IPS DF 6.9 (cell line): ENCODE measurements around the gene RHBDD2.
"Not testable (repeated sequence)": the region's sequence is repeated elsewhere in the genome, so short reads cannot be mapped to it uniquely, and the experiment has no call there.

Experiments used
- DNase-seq: peaks from one replicate; pipeline ENCODE4 v3.0.0-alpha.2; 2013; ENCODE audit warnings: low read depth, low spot score
- H3K27ac ChIP-seq: one replicate; pipeline ENCODE4 v1.5.1; 2013; ENCODE audit warnings: low read length, control low read depth
- H3K27me3 ChIP-seq: 2 replicates; pipeline ENCODE4 v1.6.1; 2013; ENCODE audit warnings: mild to moderate bottlenecking, low read length; ENCODE audit not compliant: control insufficient read depth, insufficient read depth
- H3K36me3 ChIP-seq: 2 replicates; pipeline ENCODE4 v1.6.1; 2013; ENCODE audit warnings: low read length; ENCODE audit not compliant: control insufficient read depth, insufficient read depth
- H3K4me1 ChIP-seq: 2 replicates; pipeline ENCODE4 v1.6.1; 2013; ENCODE audit warnings: low read length; ENCODE audit not compliant: control insufficient read depth, insufficient read depth
- H3K4me3 ChIP-seq: 2 replicates; pipeline ENCODE4 v1.5.1; 2013; ENCODE audit warnings: mild to moderate bottlenecking, low read length
- H3K9me3 ChIP-seq: 2 replicates; pipeline ENCODE4 v1.6.1; 2013; ENCODE audit warnings: low read length, inconsistent platforms; ENCODE audit not compliant: control insufficient read depth, insufficient read depth
- WGBS: extraction: QIAGEN DNeasy Blood & Tissue Kit; methylation state at CpG from one replicate; pipeline ENCODE4 v1.1.7; 2013; ENCODE audit warnings: mixed read lengths, missing lambda C conversion rate; ENCODE audit not compliant: insufficient read length, insufficient coverage; 5-methylcytosine and 5-hydroxymethylcytosine counted together

RHBDD2 gene

DNA sequence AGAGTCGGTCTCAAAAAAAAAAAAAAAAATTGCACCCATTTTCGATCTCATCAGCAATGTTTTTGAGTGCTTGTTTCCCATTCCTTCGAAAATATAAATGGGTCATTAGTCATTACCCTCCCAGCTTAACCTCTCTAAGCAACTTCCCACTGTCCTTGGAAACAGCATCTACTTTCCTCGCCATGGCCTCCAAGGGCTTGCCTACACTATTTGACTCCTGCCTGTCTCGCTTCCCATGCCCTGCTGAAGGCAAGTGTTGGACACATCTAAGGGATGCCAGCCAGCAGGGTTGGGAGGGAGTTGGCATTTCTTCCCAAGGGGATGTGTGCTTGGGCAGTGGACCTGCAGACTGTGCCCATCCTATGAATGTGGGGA is 12.7 kb upstream of the RHBDD2 start:
- Histone ChIP-seq H3K36me3 (no peaks in the 10 kb centered on the region), H3K4me1 (no peaks in the 10 kb centered on the region), H3K9me3 (no peaks in the 10 kb centered on the region), H3K27ac (no peak overlapping the region), H3K4me3 (no peak overlapping the region), H3K27me3 (no peaks in the 10 kb centered on the region)
- WGBS = no CpG with 5 or more reads among the region's 5 CpGs
- no peak for DNase-seq

DNA sequence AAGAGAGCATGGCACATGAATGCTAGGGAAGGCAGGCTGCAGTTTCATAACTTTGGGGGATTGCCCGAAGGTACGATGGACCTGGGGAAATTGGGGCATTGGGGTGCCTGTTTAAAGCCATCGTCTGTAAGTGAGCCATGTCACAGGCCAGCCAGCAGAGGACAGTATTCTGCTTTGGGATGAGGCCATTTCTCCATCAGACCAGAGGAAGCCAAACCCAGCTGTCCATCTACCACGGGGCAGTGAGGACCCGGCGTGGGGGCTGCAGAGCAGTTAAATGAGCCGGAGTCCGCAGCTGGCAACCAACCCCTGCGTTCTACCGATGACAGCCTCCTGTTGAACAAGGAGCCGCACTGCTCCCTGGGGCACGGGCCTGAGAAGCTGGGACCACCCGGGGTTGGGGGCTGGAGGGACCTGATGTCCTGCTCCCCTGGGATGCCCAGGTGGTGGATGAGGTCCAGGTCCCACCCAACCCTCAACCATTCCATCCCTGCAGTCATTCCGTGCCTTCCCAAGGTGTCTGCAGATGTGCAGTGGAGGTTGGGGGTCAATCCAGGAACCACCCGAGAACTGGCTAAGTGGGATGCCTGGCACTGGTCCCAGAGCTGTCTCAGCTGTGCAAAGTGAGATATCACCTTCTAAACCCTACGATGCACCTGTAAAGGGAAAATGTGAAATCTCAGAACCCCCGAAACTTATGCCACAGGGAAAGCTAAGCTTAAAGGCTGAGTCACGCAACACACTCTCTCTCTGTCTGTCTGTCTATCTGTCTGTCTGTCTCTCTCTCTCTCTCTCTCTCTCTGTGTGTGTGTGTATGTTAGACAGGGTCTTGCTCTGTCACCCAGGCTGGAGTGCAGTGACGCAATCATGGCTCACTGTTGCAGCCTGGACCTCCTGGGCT is 12.1 kb upstream of the RHBDD2 start:
- H3K4me1 ChIP-seq = no peaks in the 10 kb centered on the region
- WGBS = no CpG with 5 or more reads among the region's 19 CpGs
- DNase-seq = no peak
- H3K27ac ChIP-seq = no peak overlapping the region
- no peaks in the 10 kb centered on the region for H3K27me3 ChIP-seq
- no peaks in the 10 kb centered on the region for H3K36me3 ChIP-seq
- H3K4me3 ChIP-seq = no peak overlapping the region
- no peaks in the 10 kb centered on the region for H3K9me3 ChIP-seq

DNA sequence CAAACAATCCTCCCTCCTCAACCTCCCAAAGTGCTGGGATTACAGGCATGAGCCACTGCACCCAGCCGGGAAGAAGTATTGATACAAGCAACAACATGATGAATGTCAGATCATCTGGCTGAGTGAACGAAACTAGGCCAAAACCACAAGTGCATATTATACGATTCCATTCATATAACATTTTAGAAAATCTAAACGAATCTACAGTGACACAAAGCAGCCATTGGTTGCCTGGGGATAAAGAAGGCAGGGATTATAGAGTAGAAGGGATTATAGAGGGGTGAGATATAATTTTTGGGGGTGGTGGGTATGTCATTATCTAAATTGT is 11.5 kb upstream of the RHBDD2 start:
- no CpG with 5 or more reads among the region's 4 CpGs for WGBS
- H3K4me1 ChIP-seq = no peaks in the 10 kb centered on the region
- H3K9me3 ChIP-seq = no peaks in the 10 kb centered on the region
- no peaks in the 10 kb centered on the region for H3K27me3 ChIP-seq
- no peak for DNase-seq
- no peak overlapping the region for H3K27ac ChIP-seq
- H3K4me3 ChIP-seq = no peak overlapping the region
- H3K36me3 ChIP-seq = no peaks in the 10 kb centered on the region

DNA sequence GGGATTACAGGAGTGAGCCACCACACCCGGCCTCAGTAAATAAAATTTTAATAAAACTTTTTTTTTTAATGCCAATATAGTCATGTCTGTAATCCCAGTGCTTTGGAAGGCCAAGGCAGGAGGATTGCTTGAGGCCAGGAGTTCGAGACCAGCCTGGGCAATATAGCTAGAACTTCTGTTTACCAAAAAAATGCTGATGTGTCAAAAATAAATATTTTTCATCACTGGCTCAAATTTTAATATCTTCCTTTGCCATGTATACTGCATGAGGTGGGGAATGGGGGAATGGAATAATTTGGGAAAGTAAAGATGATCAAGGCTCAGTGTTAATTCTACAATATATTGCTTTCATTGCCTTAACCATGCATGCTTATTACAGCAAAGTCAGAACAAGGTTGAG is 10.7 kb upstream of the RHBDD2 start:
- no CpG with 5 or more reads among the region's 2 CpGs for WGBS
- Histone ChIP-seq H3K36me3 (no peaks in the 10 kb centered on the region), H3K9me3 (no peaks in the 10 kb centered on the region), H3K4me1 (no peaks in the 10 kb centered on the region), H3K27ac (no peak overlapping the region), H3K4me3 (no peak overlapping the region), H3K27me3 (no peaks in the 10 kb centered on the region)
- no peak for DNase-seq

DNA sequence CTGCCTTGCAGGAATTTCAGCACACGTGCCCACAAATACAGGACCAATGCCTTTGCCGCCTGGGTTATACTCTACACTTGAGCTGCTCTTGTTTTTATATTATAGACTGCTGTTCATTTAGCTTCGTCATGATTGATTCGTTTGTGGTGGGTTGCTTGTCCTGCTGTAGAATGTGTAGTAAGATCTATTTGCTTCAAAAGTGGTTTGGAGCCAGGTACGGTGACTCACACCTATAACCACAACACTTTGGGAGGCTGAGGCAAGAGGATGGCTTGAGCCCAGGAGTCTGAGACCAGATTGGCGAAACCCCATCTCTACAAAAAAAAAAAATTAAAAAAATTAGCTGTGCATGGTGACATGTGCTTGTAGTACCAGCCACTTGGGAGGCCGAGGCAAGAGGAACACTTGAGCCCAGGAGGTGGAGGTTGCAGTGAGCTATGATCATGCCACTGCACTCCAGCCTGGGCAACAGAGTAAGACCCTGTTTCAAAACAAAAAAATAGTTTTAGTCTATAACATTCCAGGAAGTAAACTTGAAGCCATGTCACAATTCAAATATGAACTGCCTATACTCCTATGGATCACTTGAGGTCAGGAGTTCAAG is 9.0 kb upstream of the RHBDD2 start:
- no CpG with 5 or more reads among the region's 7 CpGs for WGBS
- H3K4me3 ChIP-seq = no peak overlapping the region

DNA sequence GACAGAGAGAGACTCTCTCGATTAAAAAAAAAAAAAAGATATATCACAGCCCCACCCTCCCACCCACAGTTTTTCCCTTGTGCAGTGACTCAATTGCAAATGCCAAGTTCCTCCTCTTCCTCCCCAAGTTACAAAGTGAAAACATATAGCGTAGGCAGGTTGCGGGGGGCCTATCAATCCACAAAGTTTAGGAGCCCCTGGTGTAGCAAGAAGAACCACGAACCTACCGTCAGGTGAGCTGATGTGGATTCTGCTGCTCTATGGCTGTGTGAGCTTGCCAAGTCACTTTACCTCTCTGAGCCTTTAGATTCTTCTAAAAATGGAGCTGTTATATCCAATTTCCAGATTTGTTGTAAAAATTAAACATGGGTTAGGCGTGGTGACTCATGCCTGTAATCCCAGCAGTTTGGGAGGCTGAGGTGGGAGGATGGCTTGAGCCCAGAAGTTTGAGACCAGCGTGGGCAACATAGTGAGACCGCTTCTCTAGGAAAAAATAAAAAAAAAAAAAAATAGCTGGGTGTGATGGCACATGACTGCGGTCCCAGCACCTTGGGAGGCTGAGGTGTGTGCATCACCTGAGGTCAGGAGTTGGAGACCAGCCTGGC is 8.2 kb upstream of the RHBDD2 start:
- no peaks in the 10 kb centered on the region for H3K36me3 ChIP-seq
- H3K27ac ChIP-seq = no peak overlapping the region
- no peaks in the 10 kb centered on the region for H3K4me1 ChIP-seq
- H3K9me3 ChIP-seq = no peaks in the 10 kb centered on the region
- no peak for DNase-seq
- no CpG with 5 or more reads among the region's 9 CpGs for WGBS
- no peaks in the 10 kb centered on the region for H3K27me3 ChIP-seq
- no peak overlapping the region for H3K4me3 ChIP-seq

More for the DNA sequence above, 9.0 kb upstream of the RHBDD2 start:
- DNase-seq = no peak
- no peaks in the 10 kb centered on the region for H3K4me1 ChIP-seq
- no peaks in the 10 kb centered on the region for H3K36me3 ChIP-seq
- no peaks in the 10 kb centered on the region for H3K9me3 ChIP-seq
- no peaks in the 10 kb centered on the region for H3K27me3 ChIP-seq
- no peak overlapping the region for H3K27ac ChIP-seq

DNA sequence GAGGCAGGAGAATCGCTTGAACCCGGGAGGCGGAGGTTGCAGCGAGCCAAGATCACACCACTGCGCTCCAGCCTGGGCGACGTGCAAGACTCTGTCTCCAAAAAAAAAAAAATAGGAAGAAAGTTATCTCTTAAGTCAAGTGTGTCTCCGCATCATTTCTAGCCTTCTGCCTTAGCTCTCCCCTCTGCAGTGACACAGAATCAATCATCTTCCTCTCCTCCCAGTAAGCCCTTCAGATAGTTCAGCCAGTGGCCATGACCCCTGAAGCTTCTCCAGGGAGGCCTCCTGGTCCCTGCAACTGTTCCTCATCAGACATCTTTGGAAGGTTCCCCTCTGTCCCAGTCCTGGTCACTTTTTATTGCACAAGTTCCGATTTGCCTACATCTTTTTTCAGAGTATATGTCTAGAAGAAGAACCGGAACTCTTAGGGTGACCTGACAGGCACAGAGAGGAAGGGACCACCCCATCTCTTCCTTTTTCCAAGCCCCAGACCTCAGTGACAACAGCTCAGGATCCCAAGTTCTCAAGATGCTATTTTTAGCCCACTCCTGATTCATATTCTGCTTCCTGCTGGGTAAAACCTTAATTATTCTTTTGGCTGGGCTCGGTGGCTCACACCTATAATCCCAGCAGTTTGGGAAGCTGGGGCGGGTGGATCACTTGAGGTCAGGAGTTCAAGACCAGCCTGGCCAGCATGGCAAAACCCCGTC is 6.6 kb upstream of the RHBDD2 start:
- no peaks in the 10 kb centered on the region for H3K4me1 ChIP-seq
- no peaks in the 10 kb centered on the region for H3K27me3 ChIP-seq
- H3K4me3 ChIP-seq = no peak overlapping the region
- H3K9me3 ChIP-seq = no peaks in the 10 kb centered on the region
- no peak for DNase-seq
- H3K27ac ChIP-seq = no peak overlapping the region
- WGBS = no CpG with 5 or more reads among the region's 13 CpGs
- no peaks in the 10 kb centered on the region for H3K36me3 ChIP-seq

DNA sequence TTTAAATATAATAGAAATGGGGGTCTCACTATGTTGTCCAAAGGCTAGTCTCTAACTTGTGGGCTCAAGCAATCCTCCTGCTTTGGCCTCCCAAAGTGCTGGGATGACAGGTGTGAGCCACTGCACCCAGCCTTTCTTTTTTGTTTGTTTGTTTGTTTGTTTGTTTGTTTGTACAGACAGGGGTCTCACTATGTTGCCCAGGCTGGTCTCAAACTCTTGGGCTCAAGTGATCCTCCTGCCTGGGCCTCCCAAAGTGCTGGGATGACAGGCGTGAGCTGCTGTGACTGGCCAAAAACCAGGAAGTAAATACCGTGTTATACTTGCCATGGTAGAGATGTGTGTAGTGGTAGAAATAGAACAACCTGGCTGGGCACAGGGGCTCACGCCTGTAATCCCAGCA is 4.7 kb upstream of the RHBDD2 start:
- no CpG with 5 or more reads among the region's 3 CpGs for WGBS
- not testable (repeated sequence) for H3K9me3 ChIP-seq, H3K27me3 ChIP-seq, DNase-seq, H3K27ac ChIP-seq, H3K4me1 ChIP-seq, H3K4me3 ChIP-seq, H3K36me3 ChIP-seq

DNA sequence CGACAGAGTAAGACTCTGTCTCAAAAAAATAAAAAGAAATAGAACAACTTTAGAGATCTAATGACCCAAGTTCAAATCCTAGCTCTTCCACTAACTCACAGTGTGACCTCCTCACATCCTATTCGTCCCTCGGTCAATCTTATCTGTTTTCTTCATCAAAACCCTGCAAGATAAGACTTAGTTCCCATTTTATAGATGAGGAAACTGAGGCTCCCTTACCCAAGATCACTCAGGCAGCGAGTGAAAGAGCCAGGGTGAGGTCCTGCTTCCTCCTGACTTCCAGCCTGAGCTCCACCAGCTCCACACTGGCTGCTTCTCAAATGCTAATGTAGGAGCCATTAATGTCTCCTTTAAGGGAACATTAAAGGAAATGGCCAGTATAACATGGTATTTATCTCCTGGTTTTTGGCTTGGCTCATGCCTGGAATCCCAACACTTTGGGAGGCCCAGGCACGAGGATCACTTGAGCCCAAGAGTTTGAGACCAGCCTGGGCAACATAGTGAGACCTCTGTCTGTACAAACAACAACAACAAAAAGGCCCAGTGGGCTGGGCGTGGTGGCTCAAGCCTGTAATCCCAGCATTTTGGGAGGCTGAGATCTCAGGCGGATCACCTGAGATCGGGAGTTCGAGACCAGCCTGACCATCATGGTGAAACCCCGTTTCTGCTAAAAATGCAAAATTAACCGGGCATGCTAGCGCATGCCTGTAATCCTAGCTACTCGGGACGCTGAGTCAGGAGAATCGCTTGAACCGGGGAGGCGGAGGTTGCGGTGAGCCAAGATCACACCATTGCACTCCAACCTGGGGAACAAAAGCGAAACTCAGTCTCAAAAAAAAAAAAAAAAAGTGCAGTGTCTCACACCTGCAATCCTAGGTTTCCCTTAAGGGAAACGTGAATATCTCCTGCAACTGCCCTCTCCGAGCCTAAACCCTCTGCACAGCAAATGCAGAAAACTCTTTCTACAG is 3.4 kb upstream of the RHBDD2 start:
- DNase-seq = no peak
- H3K27me3 ChIP-seq = peaks cover 1% of the 10 kb centered on the region; the same call in 1 of the 2 replicates
- H3K4me3 ChIP-seq = no peak overlapping the region
- no CpG with 5 or more reads among the region's 21 CpGs for WGBS
- H3K36me3 ChIP-seq = no peaks in the 10 kb centered on the region
- no peak overlapping the region for H3K27ac ChIP-seq
- peaks cover 1% of the 10 kb centered on the region; the same call in 1 of the 2 replicates for H3K4me1 ChIP-seq
- H3K9me3 ChIP-seq = no peaks in the 10 kb centered on the region
